HPDE6-E6E7 (cell line): ENCODE data around the gene VAMP1.
"Not testable (repeated sequence)": the region's sequence is repeated elsewhere in the genome, so short reads cannot be mapped to it uniquely, and the experiment has no call there.

Experiments
- DNase-seq: peaks from one replicate; pipeline ENCODE4 v3.0.0; 2011; ENCODE audit warnings: missing footprints; ENCODE audit errors: extremely low spot score

The VAMP1 gene

GRCh38 chr12:6451348-6452244 lies 18.9 kb downstream of the VAMP1 start, which contains the start of gene TAPBPL:
TAPBPL (plus strand) TSS chr12:6452042; CDS start chr12:6452249, 207 bp downstream.
- peak; percentile 87 for DNase-seq

- DNase-seq = no peak
Measured at GRCh38 chr12:6450869-6451347, 19.6 kb downstream of the VAMP1 start.

- DNase-seq = no peak
Measured at GRCh38 chr12:6450091-6450868, 20.2 kb downstream of the VAMP1 start.

GRCh38 chr12:6444704-6445688 lies 25.5 kb downstream of the VAMP1 start, which contains the start of gene CD27:
CD27 (plus strand) TSS chr12:6444955; CDS start chr12:6445096, 141 bp downstream.
- no peak for DNase-seq

- DNase-seq = no peak
Measured at GRCh38 chr12:6444031-6444430, 26.4 kb downstream of the VAMP1 start.

GRCh38 chr12:6443361-6443983 lies 27.0 kb downstream of the VAMP1 start:
- DNase-seq = no peak

- no peak for DNase-seq
Measured at GRCh38 chr12:6442836-6443235, 27.6 kb downstream of the VAMP1 start.

- DNase-seq = no peak
Measured at GRCh38 chr12:6440391-6440790, 30.1 kb downstream of the VAMP1 start.

GRCh38 chr12:6438345-6438744 lies 32.1 kb downstream of the VAMP1 start:
- no peak for DNase-seq

GRCh38 chr12:6437586-6437985 lies 32.9 kb downstream of the VAMP1 start:
- no peak for DNase-seq

- DNase-seq = no peak
Measured at GRCh38 chr12:6435961-6436715, 34.3 kb downstream of the VAMP1 start.

GRCh38 chr12:6434205-6435140 lies 36.0 kb downstream of the VAMP1 start:
- DNase-seq = no peak

- DNase-seq = no peak
Measured at GRCh38 chr12:6432991-6433390, 37.5 kb downstream of the VAMP1 start.

- peak; percentile 73 for DNase-seq
Measured at GRCh38 chr12:6430124-6430989, 40.1 kb downstream of the VAMP1 start.

GRCh38 chr12:6428326-6428725 lies 42.2 kb downstream of the VAMP1 start:
- no peak for DNase-seq

GRCh38 chr12:6427796-6428195 lies 42.7 kb downstream of the VAMP1 start:
- DNase-seq = not testable (repeated sequence)

- no peak for DNase-seq
Measured at GRCh38 chr12:6426882-6427671, 43.4 kb downstream of the VAMP1 start.
